Kidney capillary endothelial cell (primary cell): ENCODE measurements around the gene C17orf114.
"Not testable (repeated sequence)": the region's sequence is repeated elsewhere in the genome, so short reads cannot be mapped to it uniquely, and the experiment has no call there.

Source experiments
- DNase-seq: peaks from one replicate; pipeline ENCODE4 v3.0.0-alpha.2; 2018; ENCODE audit warnings: low spot score

Gene C17orf114

GRCh38 chr17:4802228-4802627 lies at the start of gene C17orf114:
Gene C17orf114 (minus strand): TSS chr17:4802328.
- DNase-seq: no peak

- DNase-seq: no peak
Observed at GRCh38 chr17:4851084-4851483, 49.0 kb upstream of the C17orf114 start.

GRCh38 chr17:4850246-4850645 lies 48.1 kb upstream of the C17orf114 start:
- no peak for DNase-seq

- no peak for DNase-seq
Observed at GRCh38 chr17:4849011-4849536, 46.9 kb upstream of the C17orf114 start.

GRCh38 chr17:4846635-4847390 lies 44.7 kb upstream of the C17orf114 start:
- DNase-seq: no peak

- DNase-seq: no peak
Observed at GRCh38 chr17:4845118-4845517, 43.0 kb upstream of the C17orf114 start.

GRCh38 chr17:4843321-4844000 lies 41.3 kb upstream of the C17orf114 start:
- DNase-seq: no peak

GRCh38 chr17:4842376-4842775 lies 40.2 kb upstream of the C17orf114 start:
- DNase-seq: no peak

- DNase-seq: no peak
Observed at GRCh38 chr17:4840893-4841242, 38.7 kb upstream of the C17orf114 start.

- DNase-seq: no peak
Observed at GRCh38 chr17:4839965-4840892, 38.1 kb upstream of the C17orf114 start.

- no peak for DNase-seq
Observed at GRCh38 chr17:4839221-4839620, 37.1 kb upstream of the C17orf114 start.

- no peak for DNase-seq
Observed at GRCh38 chr17:4838309-4838785, 36.2 kb upstream of the C17orf114 start.

- DNase-seq: no peak
Observed at GRCh38 chr17:4837471-4838308, 35.6 kb upstream of the C17orf114 start.

- no peak for DNase-seq
Observed at GRCh38 chr17:4836221-4836620, 34.1 kb upstream of the C17orf114 start.

GRCh38 chr17:4834681-4835020 lies 32.5 kb upstream of the C17orf114 start:
- DNase-seq: no peak

- no peak for DNase-seq
Observed at GRCh38 chr17:4833941-4834680, 32.0 kb upstream of the C17orf114 start.

- peak; percentile 86 for DNase-seq
Observed at GRCh38 chr17:4833178-4833940, 31.2 kb upstream of the C17orf114 start, which contains the start of gene MINK1. Gene MINK1 (plus strand): TSS chr17:4833340. CDS start chr17:4833584, 244 bp downstream.

- DNase-seq: not testable (repeated sequence)
Observed at GRCh38 chr17:4832829-4833177, 30.7 kb upstream of the C17orf114 start.

GRCh38 chr17:4827399-4827798 lies 25.3 kb upstream of the C17orf114 start:
- DNase-seq: no peak
